ENCODE data around the gene HSF5. TPM values are rescaled to one million over a fixed set of nuclear protein-coding genes. Genes with fewer than 3 reads are reported as not detected.

HSF5 gene
- total RNA-seq, 2 donors from 2014 or later: 1.2 to 2.6 TPM

DNA sequence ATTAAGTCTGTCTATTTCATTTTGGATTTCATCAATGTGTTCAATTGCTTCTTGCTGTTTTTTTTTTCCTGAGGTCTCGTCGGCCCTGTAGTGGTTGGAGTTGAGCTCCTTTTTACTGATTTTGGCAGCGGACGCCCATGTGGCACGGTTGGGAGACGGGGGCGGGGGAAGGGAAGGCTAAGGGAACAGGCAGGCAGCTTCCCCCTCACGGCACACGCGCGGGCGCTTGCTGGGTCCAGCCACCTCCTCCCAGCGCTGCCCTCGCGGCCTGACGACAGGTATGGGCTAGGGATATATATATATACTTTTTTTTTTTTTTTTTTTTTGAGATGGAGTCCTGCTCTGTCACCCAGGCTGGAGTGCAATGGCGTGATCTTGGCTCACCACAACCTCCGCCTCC lies 11.4 kb downstream of the HSF5 start:
- H3K27me3 Mint-ChIP-seq: no peaks in the 10 kb centered on the region
- H3K9me3 Mint-ChIP-seq: no peaks in the 10 kb centered on the region
- no peak overlapping the region for H3K27ac Mint-ChIP-seq
- ATAC-seq (replicated peaks): no peak
- H3K4me1 Mint-ChIP-seq: no peaks in the 10 kb centered on the region
- peaks cover 6% of the 10 kb centered on the region for H3K36me3 Mint-ChIP-seq (ENCODE audit: low read depth)
- H3K4me3 Mint-ChIP-seq: no peak overlapping the region

DNA sequence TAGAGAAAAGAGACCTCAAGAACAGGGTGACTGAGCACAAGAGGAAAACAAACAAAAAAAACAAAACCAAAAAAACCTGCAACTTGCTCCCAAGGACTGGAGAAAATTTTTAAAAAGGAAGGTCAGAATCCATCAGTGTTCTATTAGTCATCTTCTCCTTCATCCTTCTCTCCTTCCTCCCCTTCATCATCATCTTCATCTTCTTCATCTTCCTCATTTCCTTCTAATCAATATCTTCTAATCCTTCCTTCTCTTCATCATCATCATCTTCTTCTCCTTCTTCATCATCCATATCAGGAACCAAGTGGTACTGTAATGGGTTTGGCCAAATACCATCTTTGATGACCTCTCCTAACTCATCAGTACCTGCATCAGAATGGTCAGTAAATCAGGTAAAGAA lies 12.2 kb downstream of the HSF5 start:
- Mint-ChIP-seq H3K36me3 (ENCODE audit: low read depth) (peaks cover 6% of the 10 kb centered on the region), H3K4me3 (no peak overlapping the region), H3K27ac (no peak overlapping the region), H3K27me3 (no peaks in the 10 kb centered on the region), H3K4me1 (no peaks in the 10 kb centered on the region), H3K9me3 (no peaks in the 10 kb centered on the region)
- no peak for ATAC-seq (replicated peaks)

DNA sequence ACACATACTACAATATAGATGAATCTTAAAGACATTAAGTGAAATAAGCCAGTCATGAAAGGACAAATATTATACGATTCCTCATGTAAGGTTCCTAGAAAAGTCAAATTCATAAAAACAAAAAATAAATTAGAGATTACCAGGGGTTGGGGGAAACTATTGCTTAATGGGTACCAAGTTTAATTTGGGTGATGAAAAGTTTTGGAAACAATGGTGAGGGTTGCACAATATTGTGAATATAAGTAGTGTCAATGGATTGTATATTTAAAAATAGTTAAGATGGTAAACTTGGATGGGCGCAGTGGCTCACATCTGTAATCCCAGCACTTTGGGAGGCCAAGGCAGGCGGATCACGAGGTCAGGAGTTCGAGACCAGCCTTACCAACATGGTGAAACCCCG lies 17.9 kb downstream of the HSF5 start:
- ATAC-seq (replicated peaks): no peak

DNA sequence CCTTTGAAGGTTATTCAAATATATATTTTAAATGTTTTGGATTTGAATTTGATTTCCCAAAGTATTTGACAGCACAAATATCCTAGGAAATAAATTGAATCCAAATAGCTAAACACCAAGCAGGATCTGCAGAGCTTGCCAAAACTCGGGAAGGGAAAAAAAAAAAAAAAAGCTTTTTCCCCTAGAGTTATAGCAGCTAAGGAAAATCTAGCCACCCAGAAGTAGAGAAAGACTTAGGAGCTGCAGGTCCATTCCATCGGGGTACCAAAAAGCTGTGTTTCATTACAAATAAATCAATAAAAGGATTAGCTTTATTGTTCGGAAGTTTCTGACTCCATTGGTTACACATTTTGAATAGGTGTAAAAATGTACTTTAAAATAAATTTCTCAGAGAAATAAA lies 19.3 kb downstream of the HSF5 start:
- no peak for ATAC-seq (replicated peaks)
- no peaks in the 10 kb centered on the region for H3K27me3 Mint-ChIP-seq
- H3K27ac Mint-ChIP-seq: no peak overlapping the region
- no peaks in the 10 kb centered on the region for H3K36me3 Mint-ChIP-seq (ENCODE audit: low read depth)
- no peak overlapping the region for H3K4me3 Mint-ChIP-seq
- no peaks in the 10 kb centered on the region for H3K4me1 Mint-ChIP-seq
- no peaks in the 10 kb centered on the region for H3K9me3 Mint-ChIP-seq

More for the DNA sequence above, 17.9 kb downstream of the HSF5 start:
- Mint-ChIP-seq H3K4me1 (no peaks in the 10 kb centered on the region), H3K4me3 (no peak overlapping the region), H3K27me3 (no peaks in the 10 kb centered on the region), H3K9me3 (no peaks in the 10 kb centered on the region), H3K36me3 (ENCODE audit: low read depth) (no peaks in the 10 kb centered on the region), H3K27ac (no peak overlapping the region)

DNA sequence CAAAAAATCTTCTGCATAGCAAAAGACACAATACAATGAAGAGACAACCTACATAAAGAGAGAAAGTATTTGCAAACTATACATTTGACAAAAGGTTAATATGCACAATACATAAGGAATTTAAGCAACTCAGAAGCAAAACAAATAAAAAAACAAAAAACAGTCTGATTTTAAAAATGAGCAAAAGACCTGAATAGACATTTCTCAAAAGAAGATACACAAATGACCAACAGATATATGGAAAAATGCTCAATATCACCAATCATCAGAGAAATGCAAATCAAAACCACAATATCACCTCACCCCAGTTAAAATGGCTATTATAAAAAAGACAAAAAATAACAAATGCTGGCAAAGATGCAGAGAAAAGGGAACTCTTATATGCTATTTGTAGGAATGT lies 32.7 kb downstream of the HSF5 start:
- H3K27me3 Mint-ChIP-seq: no peaks in the 10 kb centered on the region
- ATAC-seq (replicated peaks): no peak
- peaks cover 13% of the 10 kb centered on the region for H3K36me3 Mint-ChIP-seq (ENCODE audit: low read depth)
- no peak overlapping the region for H3K27ac Mint-ChIP-seq
- H3K4me1 Mint-ChIP-seq: no peaks in the 10 kb centered on the region
- no peaks in the 10 kb centered on the region for H3K9me3 Mint-ChIP-seq
- H3K4me3 Mint-ChIP-seq: no peak overlapping the region

DNA sequence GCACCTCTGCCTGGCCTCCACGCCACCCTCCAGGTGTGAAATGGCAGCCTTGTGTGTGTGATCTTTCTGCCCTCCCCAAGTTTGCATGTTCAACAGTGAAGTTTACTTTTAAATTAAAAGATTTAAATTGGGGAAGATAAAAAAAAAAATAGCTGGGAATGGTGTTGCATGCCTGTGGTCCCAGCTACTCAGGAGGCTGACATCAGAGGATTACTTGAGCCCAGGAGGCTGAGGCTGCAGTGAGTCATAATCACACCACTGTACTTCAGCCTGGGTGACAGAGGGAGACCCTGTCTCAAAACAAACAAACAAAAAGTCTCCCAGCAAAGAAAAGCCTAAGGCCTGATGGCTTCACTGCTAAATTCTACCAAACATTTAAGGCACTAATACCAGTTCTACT lies 35.5 kb downstream of the HSF5 start:
- Mint-ChIP-seq H3K4me1 (no peaks in the 10 kb centered on the region), H3K27ac (no peak overlapping the region), H3K4me3 (no peak overlapping the region), H3K36me3 (ENCODE audit: low read depth) (peaks cover 7% of the 10 kb centered on the region), H3K9me3 (no peaks in the 10 kb centered on the region), H3K27me3 (no peaks in the 10 kb centered on the region)
- ATAC-seq (replicated peaks): no peak

DNA sequence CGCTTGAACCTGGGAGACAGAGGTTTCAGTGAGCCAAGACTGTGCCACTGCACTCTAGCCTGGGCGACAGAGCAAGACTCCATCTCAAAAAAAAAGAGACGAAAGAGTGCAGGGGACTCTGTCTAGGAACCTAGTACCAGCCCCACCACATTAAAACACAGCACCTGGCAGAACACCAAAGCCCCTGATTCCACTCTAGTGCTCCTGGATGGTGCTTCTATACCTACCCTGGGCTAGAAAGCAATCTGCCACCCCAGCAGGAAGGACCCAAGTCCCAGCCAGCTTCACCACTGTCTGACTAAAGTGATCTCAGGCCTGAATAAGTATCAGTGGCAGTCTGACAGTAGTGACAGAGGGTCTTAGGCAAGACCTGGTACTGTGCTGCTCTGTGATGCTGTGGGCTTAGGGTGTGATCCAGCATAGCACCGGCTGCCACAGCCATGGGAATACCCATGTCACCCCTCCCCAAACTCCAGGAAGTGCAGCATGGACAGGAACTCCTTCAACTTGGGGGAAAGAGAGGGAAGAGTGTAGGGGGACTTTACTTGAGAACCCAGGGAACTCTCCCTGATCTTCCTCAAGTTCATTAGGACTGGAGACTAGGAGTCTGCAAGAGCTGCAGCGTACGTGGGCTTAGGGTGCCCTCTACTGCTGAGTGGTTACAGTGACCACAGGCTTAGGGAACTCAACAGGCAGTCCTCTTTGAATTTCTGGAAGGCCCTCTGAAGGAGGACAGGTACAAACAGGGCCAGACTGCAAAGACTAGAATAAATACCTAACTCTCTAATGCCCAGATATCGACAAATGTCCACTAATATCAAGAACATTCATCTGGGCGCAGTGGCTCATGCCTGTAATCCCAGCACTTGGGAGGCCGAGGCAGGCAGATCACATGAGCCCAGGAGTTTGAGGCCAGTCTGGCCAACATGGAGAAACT lies 40.9 kb downstream of the HSF5 start:
- peak overlapping the region; percentile 3 for H3K27ac Mint-ChIP-seq
- H3K4me1 Mint-ChIP-seq: peaks cover 13% of the 10 kb centered on the region
- H3K4me3 Mint-ChIP-seq: no peak overlapping the region
- no peaks in the 10 kb centered on the region for H3K9me3 Mint-ChIP-seq
- no peaks in the 10 kb centered on the region for H3K36me3 Mint-ChIP-seq (ENCODE audit: low read depth)
- no peaks in the 10 kb centered on the region for H3K27me3 Mint-ChIP-seq
- peak; percentile 95 for ATAC-seq (replicated peaks)

DNA sequence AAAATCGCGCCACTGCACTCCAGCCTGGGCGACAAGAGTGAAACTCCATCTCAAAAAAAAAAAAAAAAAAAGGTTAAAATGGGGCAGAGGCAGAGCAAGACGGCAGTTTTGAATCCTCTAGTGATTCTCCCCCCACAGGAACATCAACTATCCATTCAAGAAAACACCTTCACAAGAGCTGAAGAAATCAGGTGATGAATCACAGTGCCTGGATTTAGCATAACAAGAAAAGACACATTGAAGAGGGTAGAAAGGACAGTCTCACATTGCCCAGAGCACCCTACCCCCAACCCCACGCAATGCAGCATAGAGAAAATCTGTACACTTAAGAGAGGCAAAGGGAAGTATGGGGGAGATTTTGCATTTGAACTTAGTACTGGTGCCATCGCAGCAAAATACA lies 42.1 kb downstream of the HSF5 start:
- Mint-ChIP-seq H3K9me3 (no peaks in the 10 kb centered on the region), H3K36me3 (ENCODE audit: low read depth) (no peaks in the 10 kb centered on the region), H3K27me3 (no peaks in the 10 kb centered on the region), H3K27ac (peak overlapping the region; percentile 14), H3K4me3 (no peak overlapping the region), H3K4me1 (peaks cover 13% of the 10 kb centered on the region)
- ATAC-seq (replicated peaks): no peak

DNA sequence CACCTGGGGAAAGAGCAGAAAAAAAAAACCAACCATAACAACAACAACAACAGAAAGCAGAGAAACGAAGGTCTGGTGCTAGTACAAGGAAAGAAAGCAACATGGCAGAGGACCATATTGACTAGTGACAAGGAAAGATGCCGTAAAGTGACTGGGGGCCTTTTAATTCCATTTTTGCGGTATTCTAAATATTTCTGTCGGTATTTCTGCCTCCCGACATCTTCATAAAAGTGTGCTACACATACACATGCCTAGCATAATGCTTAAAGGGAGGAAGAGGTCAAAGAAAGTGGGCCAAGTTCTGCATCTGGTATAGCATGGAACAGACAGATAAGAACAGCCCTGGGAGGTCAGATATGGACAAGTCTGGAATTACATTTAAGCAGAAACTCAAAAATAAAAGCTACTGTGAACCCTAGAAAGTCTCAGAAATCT lies 51.4 kb downstream of the HSF5 start:
- no peaks in the 10 kb centered on the region for H3K36me3 Mint-ChIP-seq (ENCODE audit: low read depth)
- no peaks in the 10 kb centered on the region for H3K9me3 Mint-ChIP-seq
- H3K27ac Mint-ChIP-seq: no peak overlapping the region
- peaks cover 4% of the 10 kb centered on the region for H3K4me1 Mint-ChIP-seq
- no peaks in the 10 kb centered on the region for H3K27me3 Mint-ChIP-seq
- ATAC-seq (replicated peaks): no peak
- H3K4me3 Mint-ChIP-seq: no peak overlapping the region

DNA sequence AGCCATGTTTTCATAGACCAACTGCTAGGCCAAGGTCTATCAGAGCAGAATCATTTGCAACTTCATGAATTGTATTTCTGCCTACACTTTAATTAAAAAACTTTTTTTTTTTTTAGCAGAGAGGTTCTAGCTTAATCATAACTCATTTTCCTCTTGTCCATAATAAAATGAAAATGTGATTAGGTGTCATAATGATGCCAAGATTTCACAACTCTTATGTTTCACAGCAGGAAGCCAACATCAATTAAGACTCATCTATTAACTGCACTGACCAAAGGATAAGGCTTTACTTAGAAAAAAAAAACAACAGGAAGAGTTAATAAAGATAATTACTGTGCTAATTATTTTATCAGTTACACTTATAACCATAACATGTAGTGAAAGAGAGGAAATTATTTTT lies 52.0 kb downstream of the HSF5 start:
- no peaks in the 10 kb centered on the region for H3K27me3 Mint-ChIP-seq
- H3K9me3 Mint-ChIP-seq: no peaks in the 10 kb centered on the region
- H3K36me3 Mint-ChIP-seq (ENCODE audit: low read depth): no peaks in the 10 kb centered on the region
- no peak overlapping the region for H3K4me3 Mint-ChIP-seq
- H3K27ac Mint-ChIP-seq: no peak overlapping the region
- no peak for ATAC-seq (replicated peaks)
- peaks cover 4% of the 10 kb centered on the region for H3K4me1 Mint-ChIP-seq

DNA sequence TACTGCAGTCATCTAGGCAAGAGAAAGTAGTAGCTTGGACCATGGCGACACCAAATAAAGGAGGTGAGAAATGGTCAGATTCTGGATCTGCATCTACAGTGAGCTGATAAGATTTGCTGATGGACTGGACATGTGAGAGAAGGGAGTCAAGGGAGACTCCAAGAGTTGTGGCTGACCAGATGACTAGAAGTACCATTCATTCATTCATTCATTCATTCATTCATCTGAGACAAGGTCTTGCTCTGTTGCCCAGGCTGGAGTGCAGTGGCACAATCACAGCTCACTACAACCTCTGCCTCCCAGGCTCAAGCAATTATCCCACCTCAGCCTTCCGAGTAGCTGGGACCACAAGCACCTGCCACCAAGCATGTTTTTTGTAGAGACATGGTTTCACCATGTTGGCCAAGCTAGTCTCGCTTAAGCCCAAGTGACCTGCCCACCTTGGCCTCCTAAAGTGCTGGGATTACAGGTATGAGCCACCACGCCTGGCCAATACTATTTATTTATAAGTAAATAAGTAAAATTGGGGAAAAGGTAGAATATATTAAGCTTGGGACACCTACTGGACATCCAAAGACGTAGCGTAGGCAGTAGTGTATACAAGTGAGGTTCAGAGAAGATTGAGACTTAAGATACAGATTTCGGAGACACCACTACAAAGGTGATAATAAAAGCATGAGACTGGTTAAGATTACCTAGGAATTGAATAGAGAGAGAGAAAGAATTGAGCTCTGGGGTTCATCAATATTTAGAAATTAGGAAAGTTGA lies 55.2 kb downstream of the HSF5 start:
- ATAC-seq (replicated peaks): no peak
- Mint-ChIP-seq H3K27ac (no peak overlapping the region), H3K36me3 (ENCODE audit: low read depth) (no peaks in the 10 kb centered on the region), H3K4me3 (no peak overlapping the region), H3K9me3 (no peaks in the 10 kb centered on the region), H3K27me3 (no peaks in the 10 kb centered on the region), H3K4me1 (peaks cover 4% of the 10 kb centered on the region)

DNA sequence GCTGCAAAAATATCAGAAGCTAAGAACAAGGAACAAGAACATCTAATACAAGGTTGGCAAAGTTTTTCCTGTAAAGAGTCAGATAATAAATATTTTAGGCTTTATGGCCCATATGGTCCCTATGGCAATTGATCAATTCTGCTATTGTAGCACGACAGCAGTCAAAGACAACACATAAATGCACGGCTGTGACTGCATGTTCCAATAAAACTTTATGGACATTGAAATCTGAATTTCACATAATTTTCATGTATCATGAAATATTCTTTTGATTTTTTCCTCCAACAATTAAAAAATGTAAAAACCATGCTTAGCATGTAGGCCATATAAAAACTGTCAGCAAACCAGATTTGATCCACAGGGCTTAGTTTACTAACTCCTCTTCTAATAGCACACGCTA lies 60.4 kb downstream of the HSF5 start:
- no peaks in the 10 kb centered on the region for H3K36me3 Mint-ChIP-seq (ENCODE audit: low read depth)
- peaks cover 4% of the 10 kb centered on the region for H3K4me1 Mint-ChIP-seq
- no peak for ATAC-seq (replicated peaks)
- H3K4me3 Mint-ChIP-seq: no peak overlapping the region
- no peak overlapping the region for H3K27ac Mint-ChIP-seq
- no peaks in the 10 kb centered on the region for H3K27me3 Mint-ChIP-seq
- no peaks in the 10 kb centered on the region for H3K9me3 Mint-ChIP-seq

DNA sequence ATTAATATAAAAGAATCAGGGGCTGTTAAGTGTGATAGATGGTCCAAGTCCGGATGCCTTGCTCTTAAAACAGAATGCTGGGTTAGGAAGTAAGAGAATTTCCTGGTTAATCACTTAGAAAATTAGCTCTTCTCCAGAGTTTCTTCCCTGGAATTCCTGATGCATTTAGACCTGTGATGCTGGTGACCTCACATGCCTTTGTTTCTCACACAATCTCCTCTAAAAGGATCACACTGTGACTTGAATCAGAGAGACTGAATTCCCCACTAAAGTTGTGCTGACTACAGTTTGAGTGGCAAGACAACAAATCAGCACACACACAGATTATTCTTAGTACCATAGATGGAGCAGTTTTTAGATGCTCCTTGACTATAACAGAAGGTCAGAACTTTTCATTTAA lies 66.5 kb downstream of the HSF5 start:
- no peak for ATAC-seq (replicated peaks)
- Mint-ChIP-seq H3K4me1 (peaks cover 7% of the 10 kb centered on the region), H3K27me3 (no peaks in the 10 kb centered on the region), H3K36me3 (ENCODE audit: low read depth) (no peaks in the 10 kb centered on the region), H3K9me3 (no peaks in the 10 kb centered on the region), H3K27ac (no peak overlapping the region), H3K4me3 (no peak overlapping the region)

DNA sequence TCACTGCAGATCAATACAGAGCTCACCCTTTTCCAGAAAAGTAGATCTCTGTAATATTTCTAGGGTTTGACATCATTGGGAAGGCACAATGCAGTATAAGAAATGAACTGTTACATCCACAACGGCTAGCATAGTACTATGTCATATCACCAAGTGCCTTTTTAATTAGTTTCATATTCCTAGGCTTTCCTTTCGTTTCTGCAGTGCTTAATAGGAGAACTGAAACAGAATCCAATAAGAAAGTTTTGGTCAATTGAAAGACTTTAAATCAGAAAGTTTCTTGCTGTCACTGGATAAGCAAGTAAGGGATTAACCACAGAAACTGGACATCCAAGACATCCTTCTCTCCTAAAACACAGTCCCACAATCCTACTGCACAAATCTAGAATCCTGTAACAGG lies 67.4 kb downstream of the HSF5 start:
- H3K27me3 Mint-ChIP-seq: no peaks in the 10 kb centered on the region
- no peak overlapping the region for H3K4me3 Mint-ChIP-seq
- H3K9me3 Mint-ChIP-seq: no peaks in the 10 kb centered on the region
- H3K36me3 Mint-ChIP-seq (ENCODE audit: low read depth): no peaks in the 10 kb centered on the region
- no peak overlapping the region for H3K27ac Mint-ChIP-seq
- ATAC-seq (replicated peaks): no peak
- peaks cover 7% of the 10 kb centered on the region for H3K4me1 Mint-ChIP-seq
